NCI-H748 (cell line): ENCODE measurements around the gene BICC1.

ENCODE experiments used
- DNase-seq: peaks from one replicate; lab custom pipeline; 2025; ENCODE audit not compliant: unreplicated experiment; lab: John Stamatoyannopoulos, UW

BICC1 gene

DNA sequence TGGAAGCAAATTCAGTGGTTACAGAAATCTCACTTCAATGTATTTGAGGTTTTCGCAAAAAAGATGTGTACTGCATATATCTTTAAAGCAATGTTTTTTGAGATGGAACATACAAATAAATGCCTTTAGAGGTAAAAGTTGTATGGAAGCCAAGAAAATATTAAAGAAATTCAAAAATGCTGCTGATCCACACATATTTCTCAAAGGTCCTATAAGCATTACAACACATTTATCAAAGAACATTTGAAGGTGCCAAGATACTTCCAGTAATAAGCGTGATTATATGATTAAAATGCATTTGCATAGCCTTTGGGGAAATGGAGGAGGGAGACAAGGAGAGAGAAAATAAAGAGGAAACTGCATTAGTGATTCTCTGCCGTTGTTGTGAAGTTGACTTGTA lies 260.1 kb downstream of the BICC1 start:
- no peak for DNase-seq

DNA sequence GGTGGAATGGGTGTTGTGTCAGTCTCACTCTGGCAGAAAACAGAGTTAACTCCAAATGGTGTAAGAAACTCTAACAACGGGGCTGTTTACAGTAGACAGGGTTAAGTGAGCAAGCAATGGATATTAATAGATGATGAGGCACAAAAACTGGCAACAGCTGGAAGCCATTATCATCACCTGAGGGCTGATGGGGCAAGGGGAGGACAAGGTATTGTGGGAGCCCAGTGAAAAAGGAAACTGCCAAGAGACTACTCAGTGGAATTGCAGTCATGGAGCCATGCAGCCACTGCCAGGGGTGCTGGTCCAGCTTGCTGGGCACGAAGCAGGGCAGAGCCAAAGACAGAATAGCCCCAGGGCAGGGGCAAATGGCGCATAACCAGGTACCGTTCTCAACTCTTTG lies 260.7 kb downstream of the BICC1 start:
- no peak for DNase-seq

GRCh38 chr10:58773944-58774343 lies 261.3 kb downstream of the BICC1 start:
- DNase-seq: no peak

DNA sequence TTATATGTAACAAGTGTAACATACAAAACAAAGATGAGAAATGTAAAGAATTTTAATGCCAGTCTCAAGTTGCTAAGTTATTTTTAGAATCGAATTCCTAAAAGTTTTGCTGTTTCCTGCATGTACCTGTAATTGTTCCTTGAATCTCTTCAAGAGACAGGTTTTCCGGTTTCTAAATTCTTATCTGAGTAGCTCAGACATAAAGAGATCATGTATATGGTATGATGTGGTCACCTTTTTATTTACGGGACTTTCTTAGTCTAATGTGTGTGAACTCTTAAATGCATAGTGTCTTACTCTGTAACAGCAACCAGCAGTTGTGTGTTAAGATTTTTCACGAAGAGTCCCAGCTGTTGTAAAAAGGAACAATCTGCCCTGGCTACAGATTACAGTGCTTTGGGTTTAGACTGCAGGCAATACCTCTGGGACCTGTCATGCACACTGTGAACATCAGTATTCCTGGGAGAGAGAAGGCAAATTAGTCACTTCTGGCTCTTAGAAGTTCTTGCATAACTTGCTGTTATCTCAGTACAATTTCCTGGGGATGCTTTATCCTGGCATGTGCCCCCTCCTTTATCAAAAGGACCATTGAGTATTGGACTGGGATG lies 263.4 kb downstream of the BICC1 start:
- no peak for DNase-seq

- no peak for DNase-seq
Measured at GRCh38 chr10:58776568-58777318, 264.1 kb downstream of the BICC1 start.

- no peak for DNase-seq
Measured at GRCh38 chr10:58778966-58779365, 266.3 kb downstream of the BICC1 start.

- no peak for DNase-seq
Measured at GRCh38 chr10:58779594-58779993, 266.9 kb downstream of the BICC1 start.

GRCh38 chr10:58780476-58780875 lies 267.8 kb downstream of the BICC1 start:
- no peak for DNase-seq

- DNase-seq: peak; percentile 44
Measured at GRCh38 chr10:58781873-58782488, 269.3 kb downstream of the BICC1 start.

GRCh38 chr10:58782876-58783851 lies 270.5 kb downstream of the BICC1 start:
- DNase-seq: no peak

DNA sequence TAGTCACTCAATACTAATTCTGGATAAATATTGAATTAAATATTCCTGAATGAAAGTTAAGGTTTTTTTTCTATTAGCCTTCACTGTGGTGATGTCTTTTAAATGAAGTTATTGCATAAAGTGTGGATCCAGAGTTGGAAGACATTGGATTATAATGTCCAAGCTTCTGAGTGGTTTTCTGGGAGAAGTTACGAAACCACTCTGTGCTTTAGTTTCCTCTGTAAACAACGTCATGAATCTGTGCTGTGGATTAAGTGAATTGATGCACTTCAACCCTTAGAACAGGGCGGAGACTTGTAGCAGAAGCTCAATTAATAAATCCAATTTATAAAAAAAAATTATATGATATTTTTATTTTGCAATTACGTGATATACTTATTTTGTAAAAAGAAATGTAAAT lies 271.7 kb downstream of the BICC1 start:
- DNase-seq: no peak

GRCh38 chr10:58785354-58785753 lies 272.7 kb downstream of the BICC1 start:
- DNase-seq: no peak

DNA sequence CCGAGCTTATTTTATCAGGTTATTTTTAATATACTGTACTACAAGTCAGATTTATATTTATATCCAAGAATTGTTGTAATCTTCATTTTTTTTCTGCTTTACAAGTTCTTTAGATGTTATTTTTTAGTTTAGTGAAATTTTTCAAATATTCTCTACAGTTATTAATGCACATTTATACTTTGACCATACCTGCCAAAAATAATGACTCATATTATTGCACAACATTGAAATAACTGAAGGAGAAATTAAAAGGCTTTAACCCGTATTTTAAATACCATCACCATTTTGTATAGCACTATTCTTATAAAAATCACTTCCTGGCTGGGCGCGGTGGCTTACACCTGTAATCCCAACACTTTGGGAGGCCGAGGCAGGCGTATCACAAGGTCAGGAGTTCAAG lies 278.5 kb downstream of the BICC1 start:
- no peak for DNase-seq

- DNase-seq: no peak
Measured at GRCh38 chr10:58795560-58795959, 282.9 kb downstream of the BICC1 start.

- peak; percentile 58 for DNase-seq
Measured at GRCh38 chr10:58796242-58796641, 283.6 kb downstream of the BICC1 start.

GRCh38 chr10:58796824-58797223 lies 284.2 kb downstream of the BICC1 start:
- DNase-seq: no peak

- no peak for DNase-seq
Measured at GRCh38 chr10:58797356-58797755, 284.7 kb downstream of the BICC1 start.

DNA sequence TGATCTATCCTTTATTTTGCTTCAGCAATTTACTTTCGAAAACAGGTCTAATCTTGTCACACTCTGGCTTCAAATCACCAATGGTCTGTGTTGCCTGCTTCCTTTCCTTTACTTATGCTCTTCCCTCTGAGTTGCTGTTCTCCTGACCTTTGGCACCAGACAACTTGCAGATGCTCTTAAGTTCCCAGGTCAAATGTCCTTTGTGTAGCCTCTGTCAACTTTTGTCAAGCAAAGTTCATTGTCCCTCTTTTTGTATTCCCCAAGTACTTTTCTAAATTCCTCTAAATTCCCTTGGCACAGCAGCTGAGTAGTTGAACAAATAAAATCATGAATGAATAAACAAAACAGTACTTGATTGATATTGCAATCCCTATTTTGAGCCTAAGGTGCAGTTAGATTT lies 289.4 kb downstream of the BICC1 start:
- DNase-seq: no peak

- DNase-seq: no peak
Measured at GRCh38 chr10:58806323-58806722, 293.7 kb downstream of the BICC1 start.

DNA sequence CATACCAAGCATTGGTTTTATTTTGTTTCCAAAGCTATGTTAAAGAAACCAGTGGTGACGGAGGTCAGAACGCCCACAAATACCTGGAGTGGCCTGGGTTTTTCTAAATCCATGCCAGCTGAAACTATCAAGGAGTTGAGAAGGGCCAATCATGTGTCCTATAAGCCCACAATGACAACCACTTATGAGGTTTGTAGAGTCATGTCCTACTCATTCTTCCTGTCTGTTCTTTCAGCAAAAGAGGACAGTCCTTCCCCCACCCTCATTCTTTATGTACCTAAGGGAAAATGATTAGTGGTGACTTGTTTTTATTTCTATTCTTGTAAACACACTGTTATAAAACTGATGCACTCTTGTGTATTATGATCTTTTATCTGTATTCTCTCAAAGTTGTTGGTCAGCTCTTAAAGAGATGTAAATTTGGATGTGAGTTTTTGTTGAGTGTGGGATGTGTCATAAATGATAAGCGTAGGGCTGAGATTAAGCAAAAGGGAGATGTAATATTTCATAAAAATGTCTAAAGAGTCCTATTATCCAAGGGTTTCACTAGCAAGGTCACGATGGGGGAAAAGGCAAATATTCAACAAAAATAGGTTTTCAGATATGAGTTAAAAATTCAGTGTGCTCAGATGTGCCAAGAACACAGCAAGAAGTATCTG lies 294.4 kb downstream of the BICC1 start:
- DNase-seq: no peak

DNA sequence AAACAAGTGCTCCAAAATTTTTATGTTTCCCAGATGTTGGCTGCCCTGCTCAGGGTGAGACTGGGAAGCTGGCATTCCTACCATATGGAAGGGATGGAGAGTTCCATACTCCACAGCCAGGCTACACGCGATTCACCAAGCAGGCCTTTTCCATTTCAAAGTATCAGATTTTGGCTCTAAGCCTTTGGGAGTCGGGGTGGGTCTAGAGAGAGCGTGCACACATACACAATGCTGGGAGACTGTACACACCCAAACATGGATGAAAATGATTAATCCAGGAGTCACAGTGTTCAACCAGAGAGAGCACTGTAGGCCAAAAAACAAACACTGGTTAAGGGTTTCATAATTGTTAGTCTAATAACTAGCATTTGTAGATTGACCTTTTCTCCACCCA lies 295.0 kb downstream of the BICC1 start:
- peak; percentile 87 for DNase-seq
